Peyer's patch (tissue), 4 donors: Measurements from ENCODE around the gene ORC4.

Experiments
- CTCF ChIP-seq, 6 experiments: fragments of 450-650 bp in 4 of 6; fragments of 200-600 bp in 2 of 6; sonication (generic) in 1 of 6; IDR thresholded peaks; one replicate each; pipeline ENCODE4 v1.5.1; 2017 to 2019; ENCODE audit warnings: antibody characterized with exemption in 6 of 6, mild to moderate bottlenecking in 3 of 6, moderate library complexity in 1 of 6
- POLR2A ChIP-seq, 2 donors: fragments of 450-650 bp; IDR thresholded peaks; one replicate each; pipeline ENCODE4 v1.5.1; 2017; ENCODE audit warnings: antibody characterized with exemption in 2 of 2, mild to moderate bottlenecking in 2 of 2, moderate library complexity in 2 of 2

GRCh38 chr2:148014616-148015015 is 5.9 kb downstream of the ORC4 start:
- TF ChIP-seq POLR2A (IDR thresholded peaks at IDR 0.05) (no peak), CTCF (IDR thresholded peaks at IDR 0.05) (no peak)
